K562 (cell line): ENCODE measurements around the gene CLIP1. TPM values are rescaled to one million over a fixed set of nuclear protein-coding genes. Genes with fewer than 3 reads are reported as not detected.

Source experiments
- ATAC-seq: fragments of 200-7000 bp; cut with Tn5 transposase; 3 replicates; pipeline ENCODE4 v1.9.1; 2020; ENCODE audit warnings: moderate library complexity
- BruUV-seq: library from RNA; stranded (reverse); fragments of 400-500 nt; replicated peaks from 2 replicates; lab custom pipeline; 2021; lab: Mats Ljungman, UMichigan
- CTCF ChIA-PET: fragments of 300-600 bp; formaldehyde crosslinking; extraction: SDS; loops from one replicate; lab custom pipeline; 2021; ENCODE audit warnings: low intra/inter-chr PET ratio; lab: Yijun Ruan, JAX
- POLR2A ChIA-PET: fragments of 300-600, 350-650 bp; sonication (Branson Sonifier 250); formaldehyde crosslinking; extraction: SDS; loops from one replicate; lab custom pipeline; 2021; ENCODE audit warnings: antibody characterized with exemption, inconsistent platforms; lab: Yijun Ruan, JAX
- DNase-seq, 4 experiments: peaks; one replicate each; pipeline versions ENCODE4 v3.0.0 to v3.0.0-alpha.2; 2011 to 2018; ENCODE audit warnings: low spot score in 3 of 4, mixed read lengths in 3 of 4; ENCODE audit errors: extremely low read depth in 1 of 4
- FAIRE-seq: peaks from 2 replicates; lab custom pipeline; 2011; peaks lifted over from hg19 to GRCh38; lab: Jason Lieb, UNC
- H2AFZ ChIP-seq: 2 replicates; pipeline ENCODE4 v1.6.0; 2011; ENCODE audit warnings: low read depth, low read length, control low read depth, inconsistent platforms
- H3K27ac ChIP-seq: fragments of 200-600 bp; 3 replicates; pipeline ENCODE4 v1.8.0; 2011; ENCODE audit warnings: low read depth, mild to moderate bottlenecking, control low read depth, inconsistent platforms, low read length, moderate library complexity, mixed read lengths; ENCODE audit errors: extremely low read depth
- H3K27me3 ChIP-seq, 2 experiments: fragments of 300-600 bp in 1 of 2; 2 replicates in 1 of 2; 3 replicates in 1 of 2; pipeline versions ENCODE4 v1.6.0 to v1.8.0; 2011; ENCODE audit warnings: inconsistent platforms in 2 of 2, low read length in 2 of 2, mild to moderate bottlenecking in 1 of 2, mixed read lengths in 1 of 2, moderate library complexity in 1 of 2; ENCODE audit not compliant: control insufficient read depth in 2 of 2, insufficient read depth in 2 of 2
- H3K36me3 ChIP-seq: fragments of 300-600 bp; 3 replicates; pipeline ENCODE4 v1.8.0; 2011; ENCODE audit warnings: mild to moderate bottlenecking, low read length, inconsistent platforms; ENCODE audit not compliant: control insufficient read depth, insufficient read depth
- H3K4me1 ChIP-seq, 2 experiments: fragments of 200-600 bp in 1 of 2; replicated peaks in 1 of 2; 2 replicates in 1 of 2; 3 replicates in 1 of 2; pipeline versions ENCODE4 v1.5.1 to v1.8.0; 2011; ENCODE audit warnings: inconsistent platforms in 2 of 2, low read length in 2 of 2, mild to moderate bottlenecking in 1 of 2, mixed read lengths in 1 of 2, moderate library complexity in 1 of 2; ENCODE audit not compliant: control insufficient read depth in 2 of 2, insufficient read depth in 2 of 2
- H3K4me2 ChIP-seq: 2 replicates; pipeline ENCODE4 v1.6.1; 2011; ENCODE audit warnings: low read length, control low read depth, inconsistent platforms, mixed read lengths; ENCODE audit not compliant: insufficient read depth
- H3K4me3 ChIP-seq: fragments of 200-600 bp; sonication (generic), shearing (Covaris generic); 2 replicates; pipeline ENCODE4 v1.5.1; 2016; ENCODE audit warnings: control low read depth, inconsistent platforms
- H3K79me2 ChIP-seq: fragments of 200-600 bp; 3 replicates; pipeline ENCODE4 v1.8.0; 2011; ENCODE audit warnings: low read length, inconsistent platforms; ENCODE audit not compliant: control insufficient read depth, insufficient read depth
- H3K9ac ChIP-seq, 2 experiments: 2 replicates each; pipeline versions ENCODE4 v1.6.0 to v1.6.1; 2011; ENCODE audit warnings: low read depth in 2 of 2, low read length in 2 of 2, control low read depth in 1 of 2, inconsistent platforms in 1 of 2, mild to moderate bottlenecking in 1 of 2, mixed read lengths in 1 of 2; ENCODE audit not compliant: insufficient read depth in 1 of 2
- H3K9me1 ChIP-seq: one replicate; pipeline ENCODE4 v1.6.0; 2011; ENCODE audit warnings: inconsistent platforms, mild to moderate bottlenecking, low read length, moderate library complexity; ENCODE audit not compliant: control insufficient read depth, insufficient read depth
- H3K9me3 ChIP-seq: replicated peaks from 2 replicates; pipeline ENCODE4 v1.5.1; 2011; ENCODE audit warnings: low read depth, low read length, inconsistent platforms; ENCODE audit not compliant: control insufficient read depth, insufficient read depth
- H4K20me1 ChIP-seq: replicated peaks from 2 replicates; pipeline ENCODE4 v1.6.1; 2011; ENCODE audit warnings: low read length, inconsistent platforms, mixed read lengths; ENCODE audit not compliant: control insufficient read depth, insufficient read depth
- RNF2 ChIP-seq: sonication (generic); IDR thresholded peaks from 2 replicates; pipeline ENCODE4 v1.6.1; 2016
- SOX6 ChIP-seq: fragments of 450-650 bp; IDR thresholded peaks from 2 replicates; pipeline ENCODE4 v1.6.1; 2014; ENCODE audit warnings: mild to moderate bottlenecking
- SRF ChIP-seq, 2 experiments: fragments of 250-450, 450-650 bp in 1 of 2; sonication (Bioruptor Pico) in 1 of 2; sonication (generic) in 1 of 2; formaldehyde crosslinking; IDR thresholded peaks; 2 replicates each; pipeline versions ENCODE4 v1.5.0 to v1.5.1; 2020 to 2022; ENCODE audit warnings: mild to moderate bottlenecking in 1 of 2, missing genetic modification reagents in 1 of 2
- ZBTB17 ChIP-seq: fragments of 450-650 bp; formaldehyde crosslinking; IDR thresholded peaks from 2 replicates; pipeline ENCODE4 v1.4.0; 2020; ENCODE audit warnings: mild to moderate bottlenecking
- ZNF778 ChIP-seq: fragments of 450-650 bp; formaldehyde crosslinking; IDR thresholded peaks from 2 replicates; pipeline ENCODE4 v1.4.0; 2020; ENCODE audit warnings: mild to moderate bottlenecking, moderate library complexity
- WGBS: fragments of 100-300 bp; shearing (Covaris generic); methylation state at CpG from one replicate; pipeline ENCODE4 v1.1.6; 2016; ENCODE audit warnings: low coverage, mixed read lengths; ENCODE audit not compliant: insufficient coverage; ENCODE audit errors: missing lambda C conversion rate; 5-methylcytosine and 5-hydroxymethylcytosine counted together
- in situ Hi-C: fragments of 300-500 bp; cut with MboI; formaldehyde crosslinking; loops from 4 replicates; pipeline ENCODE4 v1.15.0; 2018; ENCODE audit warnings: inconsistent platforms, mixed read lengths
- intact Hi-C: fragments of 100-400 bp; cut with micrococcal nuclease; formaldehyde crosslinking; loops from 2 replicates; pipeline ENCODE4 v1.14.2; 2022
- polyA plus RNA-seq, 8 experiments: library from polyadenylated mRNA; depleted of rRNA in 4 of 8; stranded (reverse) in 5 of 8; unstranded in 3 of 8; fragments of >200 nt; fragmentation: Nextera tagmentation in 2 of 8; fragmentation: Illumina TruSeq in 1 of 8; extraction: Ambion mirVana in 2 of 8; extraction: Trizol in 1 of 8; gene quantifications; 2 replicates each; pipeline versions ENCODE4 v1.2.1 to v1.2.3, GENCODE V29; 2011 to 2014; ENCODE audit warnings: inconsistent platforms in 1 of 8, missing spikeins in 1 of 8
- total RNA-seq, 7 experiments: library from RNA; depleted of rRNA in 6 of 7; stranded (reverse); fragments of >200 nt in 6 of 7; fragmentation: Illumina TruSeq in 2 of 7; extraction: Trizol in 2 of 7; gene quantifications; 2 replicates each; pipeline versions ENCODE4 v1.2.1 to v1.2.3, GENCODE V29; 2011 to 2021; ENCODE audit warnings: low replicate concordance in 1 of 7
- TF ChIP-seq, protein P1 (sequence below): fragments of 250-450 bp; sonication (Bioruptor Pico); IDR thresholded peaks from 2 replicates; pipeline ENCODE4 v1.4.0; 2020
- TF ChIP-seq, protein P2 (sequence below): fragments of 250-450 bp; sonication (Bioruptor Pico); IDR thresholded peaks from 2 replicates; pipeline ENCODE4 v1.5.1; 2021; ENCODE audit warnings: mild to moderate bottlenecking
- TF ChIP-seq, protein P3 (sequence below): fragments of 450-650 bp; IDR thresholded peaks from 2 replicates; pipeline ENCODE4 v1.6.1; 2016

The CLIP1 gene
- total and polyA plus RNA-seq, 9 of the 15 experiments (the other 6 are each of a cell fraction or from before 2014, with no cell fraction given) = 5.8 to 33.9 (median 27.6) TPM

DNA sequence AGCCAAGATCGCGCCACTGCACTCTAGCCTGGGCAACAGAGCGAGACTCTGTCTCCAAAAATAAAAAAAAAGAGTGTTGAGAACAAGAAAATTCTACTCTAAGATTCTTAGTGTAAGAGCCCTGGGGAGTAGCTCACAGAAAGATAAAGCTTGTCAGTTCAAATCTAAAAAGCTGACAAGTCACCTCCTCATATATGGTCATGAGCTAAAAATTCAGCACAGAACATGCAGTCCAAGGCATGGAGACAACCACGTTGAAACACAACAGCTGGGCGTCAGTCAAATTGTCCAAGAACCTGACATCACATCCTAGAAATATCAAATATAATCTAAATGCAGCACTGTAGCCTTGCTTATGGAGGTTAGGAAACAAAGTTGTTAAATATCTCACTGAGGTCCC is 47.8 kb downstream of the CLIP1 start:
- Histone ChIP-seq H3K9ac (no peak overlapping the region), H3K9me1 (no peaks in the 10 kb centered on the region), H3K27ac (no peak overlapping the region)
- TF ChIP-seq SRF (CRISPR knock-in tag; IDR thresholded peaks at IDR 0.05) (peak in 1 of 2 experiments; percentile 47; a peak in 1 of 4 replicates), SOX6 (no peak), ZBTB17 (CRISPR knock-in tag) (no peak), RNF2 (no peak), ZNF778 (CRISPR knock-in tag) (no peak)
- TF ChIP-seq, protein P1, sequence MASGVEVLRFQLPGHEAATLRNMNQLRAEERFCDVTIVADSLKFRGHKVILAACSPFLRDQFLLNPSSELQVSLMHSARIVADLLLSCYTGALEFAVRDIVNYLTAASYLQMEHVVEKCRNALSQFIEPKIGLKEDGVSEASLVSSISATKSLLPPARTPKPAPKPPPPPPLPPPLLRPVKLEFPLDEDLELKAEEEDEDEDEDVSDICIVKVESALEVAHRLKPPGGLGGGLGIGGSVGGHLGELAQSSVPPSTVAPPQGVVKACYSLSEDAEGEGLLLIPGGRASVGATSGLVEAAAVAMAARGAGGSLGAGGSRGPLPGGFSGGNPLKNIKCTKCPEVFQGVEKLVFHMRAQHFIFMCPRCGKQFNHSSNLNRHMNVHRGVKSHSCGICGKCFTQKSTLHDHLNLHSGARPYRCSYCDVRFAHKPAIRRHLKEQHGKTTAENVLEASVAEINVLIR (CRISPR knock-in tag) = no peak
- TF ChIP-seq, protein P2, sequence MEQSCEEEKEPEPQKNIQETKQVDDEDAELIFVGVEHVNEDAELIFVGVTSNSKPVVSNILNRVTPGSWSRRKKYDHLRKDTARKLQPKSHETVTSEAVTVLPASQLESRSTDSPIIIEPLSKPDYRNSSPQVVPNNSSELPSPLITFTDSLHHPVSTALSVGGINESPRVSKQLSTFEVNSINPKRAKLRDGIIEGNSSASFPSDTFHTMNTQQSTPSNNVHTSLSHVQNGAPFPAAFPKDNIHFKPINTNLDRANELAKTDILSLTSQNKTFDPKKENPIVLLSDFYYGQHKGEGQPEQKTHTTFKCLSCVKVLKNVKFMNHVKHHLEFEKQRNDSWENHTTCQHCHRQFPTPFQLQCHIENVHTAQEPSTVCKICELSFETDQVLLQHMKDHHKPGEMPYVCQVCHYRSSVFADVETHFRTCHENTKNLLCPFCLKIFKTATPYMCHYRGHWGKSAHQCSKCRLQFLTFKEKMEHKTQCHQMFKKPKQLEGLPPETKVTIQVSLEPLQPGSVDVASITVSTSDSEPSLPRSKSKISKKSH (CRISPR knock-in tag) = no peak
- TF ChIP-seq, protein P3, sequence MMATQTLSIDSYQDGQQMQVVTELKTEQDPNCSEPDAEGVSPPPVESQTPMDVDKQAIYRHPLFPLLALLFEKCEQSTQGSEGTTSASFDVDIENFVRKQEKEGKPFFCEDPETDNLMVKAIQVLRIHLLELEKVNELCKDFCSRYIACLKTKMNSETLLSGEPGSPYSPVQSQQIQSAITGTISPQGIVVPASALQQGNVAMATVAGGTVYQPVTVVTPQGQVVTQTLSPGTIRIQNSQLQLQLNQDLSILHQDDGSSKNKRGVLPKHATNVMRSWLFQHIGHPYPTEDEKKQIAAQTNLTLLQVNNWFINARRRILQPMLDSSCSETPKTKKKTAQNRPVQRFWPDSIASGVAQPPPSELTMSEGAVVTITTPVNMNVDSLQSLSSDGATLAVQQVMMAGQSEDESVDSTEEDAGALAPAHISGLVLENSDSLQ = peak; percentile 38
- TF ChIP-seq, all 486 proteins: peak for 2
- Histone ChIP-seq H3K4me3 (no peak overlapping the region), H3K4me2 (no peak overlapping the region), H2AFZ (no peak overlapping the region), H4K20me1 (no peaks in the 10 kb centered on the region), H3K79me2 (peaks cover 3% of the 10 kb centered on the region; the same call in 2 of the 3 replicates), H3K36me3 (peaks cover 43% of the 10 kb centered on the region), H3K9me3 (no peaks in the 10 kb centered on the region), H3K4me1 (peaks cover 0 to 3% of the 10 kb centered on the region in 2 experiments; a peak in 2 of 5 replicates), H3K27me3 (no peaks in the 10 kb centered on the region)
- no peak for FAIRE-seq
- WGBS = 75% methylated on average over 4 of the region's 5 CpGs
- no peak for DNase-seq
- in situ Hi-C loops = no loop called here
- CTCF ChIA-PET = no interaction called here
- no TSS peak for BruUV-seq
- POLR2A ChIA-PET = interaction anchor here (1.0 to 1.4 kb wide), 4 partner anchors 17 to 152 kb away, joined by 3 to 6 read pairs (median 4); partner anchors contain the start of gene RSRC2
- peak; percentile 35; the same call in 2 of the 3 replicates for ATAC-seq
- intact Hi-C loops = no loop called here
